ENCODE data around the gene PAX8. TPM values are rescaled to one million over a fixed set of nuclear protein-coding genes. Genes with fewer than 3 reads are reported as not detected.
"Not testable (repeated sequence)": the region's sequence is repeated elsewhere in the genome, so short reads cannot be mapped to it uniquely, and the experiment has no call there.

Gene PAX8
- 1 to 10 TPM in 5 of 6 experiments, under 1 TPM in 1; 0.33 to 6.7 (median 5.1) TPM for total RNA-seq (2021; fragmentation: NEBNext Ultra II Directional; extraction: Animal tissue kit (Norgen Biotek cat#: 25700))
- long read RNA-seq, partial matches to known transcripts = 1 of 2 reads
- long read RNA-seq, other reads (novel, unspliced or antisense) = 1 of 2 reads

GRCh38 chr2:113278742-113279139, at the start of gene PAX8:
TSS of gene PAX8 (minus strand) at chr2:113278921. CDS start at chr2:113278394, 527 bp downstream.
- TF ChIP-seq CTCF (IDR thresholded peaks at IDR 0.05) = no peak
- H3K36me3 Mint-ChIP-seq (ENCODE audit: low read depth) = no peaks in the 10 kb centered on the region
- peaks cover 30% of the 10 kb centered on the region for H3K27me3 Mint-ChIP-seq (ENCODE audit: insufficient read depth)

GRCh38 chr2:113328043-113328442, 49.3 kb upstream of the PAX8 start:
- Mint-ChIP-seq H3K4me3 (peak overlapping the region; percentile 52; the same call in 1 of the 2 replicates), H3K9me3 (no peaks in the 10 kb centered on the region), H3K27ac (peak overlapping the region; percentile 88), H3K36me3 (ENCODE audit: low read depth) (no peaks in the 10 kb centered on the region), H3K27me3 (ENCODE audit: insufficient read depth) (peaks cover 4% of the 10 kb centered on the region; the same call in 1 of the 2 replicates), H3K4me1 (ENCODE audit: low read depth) (peaks cover 70% of the 10 kb centered on the region)
- no peak for DNase-seq
- TF ChIP-seq CTCF (IDR thresholded peaks at IDR 0.05) = no peak

More at GRCh38 chr2:113278742-113279139, at the start of gene PAX8:
- H3K4me1 Mint-ChIP-seq (ENCODE audit: low read depth) = peaks cover 24% of the 10 kb centered on the region
- H3K27ac Mint-ChIP-seq = no peak within 1 kb of the TSS; the same call in 1 of the 2 replicates
- H3K9me3 Mint-ChIP-seq = no peaks in the 10 kb centered on the region
- DNase-seq = no peak
- no peak within 1 kb of the TSS for H3K4me3 Mint-ChIP-seq

GRCh38 chr2:113325161-113325731, 46.5 kb upstream of the PAX8 start:
- not testable (repeated sequence) for H3K27me3 Mint-ChIP-seq (ENCODE audit: insufficient read depth); DNase-seq; H3K36me3 Mint-ChIP-seq (ENCODE audit: low read depth); H3K9me3 Mint-ChIP-seq
- Mint-ChIP-seq H3K4me3 (peak overlapping the region; percentile 91), H3K27ac (peak overlapping the region; percentile 94), H3K4me1 (ENCODE audit: low read depth) (peaks cover 63% of the 10 kb centered on the region)

- no peak for TF ChIP-seq CTCF (IDR thresholded peaks at IDR 0.05)
- Mint-ChIP-seq H3K27ac (peak overlapping the region; percentile 94), H3K4me3 (peak overlapping the region; percentile 91), H3K4me1 (ENCODE audit: low read depth) (peaks cover 57% of the 10 kb centered on the region), H3K36me3 (ENCODE audit: low read depth) (no peaks in the 10 kb centered on the region), H3K27me3 (ENCODE audit: insufficient read depth) (peaks cover 6% of the 10 kb centered on the region; the same call in 1 of the 2 replicates), H3K9me3 (no peaks in the 10 kb centered on the region)
- peak; percentile 59 for DNase-seq
These were observed 46.0 kb upstream of the PAX8 start for GRCh38 chr2:113324684-113325160.

- not testable (repeated sequence) for H3K36me3 Mint-ChIP-seq (ENCODE audit: low read depth); H3K27me3 Mint-ChIP-seq (ENCODE audit: insufficient read depth); H3K9me3 Mint-ChIP-seq; DNase-seq; H3K4me3 Mint-ChIP-seq; H3K27ac Mint-ChIP-seq
- peaks cover 42% of the 10 kb centered on the region for H3K4me1 Mint-ChIP-seq (ENCODE audit: low read depth)
These were observed 44.4 kb upstream of the PAX8 start for GRCh38 chr2:113323129-113323528.

GRCh38 chr2:113320106-113320505, 41.4 kb upstream of the PAX8 start:
- H3K36me3 Mint-ChIP-seq (ENCODE audit: low read depth); H3K27ac Mint-ChIP-seq; DNase-seq; H3K4me3 Mint-ChIP-seq; H3K27me3 Mint-ChIP-seq (ENCODE audit: insufficient read depth); H3K9me3 Mint-ChIP-seq: not testable (repeated sequence)
- H3K4me1 Mint-ChIP-seq (ENCODE audit: low read depth) = peaks cover 21% of the 10 kb centered on the region

GRCh38 chr2:113318941-113319340, 40.2 kb upstream of the PAX8 start:
- H3K4me1 Mint-ChIP-seq (ENCODE audit: low read depth) = peaks cover 15% of the 10 kb centered on the region
- not testable (repeated sequence) for H3K36me3 Mint-ChIP-seq (ENCODE audit: low read depth); H3K4me3 Mint-ChIP-seq; H3K9me3 Mint-ChIP-seq; H3K27me3 Mint-ChIP-seq (ENCODE audit: insufficient read depth); H3K27ac Mint-ChIP-seq
- DNase-seq = peak; percentile 13

Measured in HFFc6 (cell line).